Glutamatergic neuron (in vitro differentiated cells): Measurements from ENCODE around the gene AGTRAP. TPM values are rescaled to one million over a fixed set of nuclear protein-coding genes. Genes with fewer than 3 reads are reported as not detected.

Experiments used
- DNase-seq: peaks from one replicate; pipeline ENCODE4 v3.0.0; 2022
- H3K27ac Mint-ChIP-seq: one replicate; pipeline ENCODE4 v1.8.0; 2020; ENCODE audit warnings: mild to moderate bottlenecking, mixed read lengths, inconsistent platforms; ENCODE audit not compliant: unreplicated experiment
- H3K27me3 Mint-ChIP-seq: one replicate; pipeline ENCODE4 v1.8.0; 2020; ENCODE audit warnings: mild to moderate bottlenecking, moderate library complexity, mixed read lengths, inconsistent platforms; ENCODE audit not compliant: unreplicated experiment
- H3K36me3 Mint-ChIP-seq: one replicate; pipeline ENCODE4 v1.8.0; 2020; ENCODE audit warnings: mild to moderate bottlenecking, mixed read lengths, inconsistent platforms; ENCODE audit not compliant: unreplicated experiment
- H3K4me1 Mint-ChIP-seq: one replicate; pipeline ENCODE4 v1.8.0; 2020; ENCODE audit warnings: mild to moderate bottlenecking, low read depth, mixed read lengths, inconsistent platforms; ENCODE audit not compliant: unreplicated experiment
- H3K4me3 Mint-ChIP-seq: one replicate; pipeline ENCODE4 v1.8.0; 2020; ENCODE audit warnings: mild to moderate bottlenecking, mixed read lengths, inconsistent platforms; ENCODE audit not compliant: unreplicated experiment
- H3K9me3 Mint-ChIP-seq: one replicate; pipeline ENCODE4 v1.8.0; 2020; ENCODE audit warnings: mild to moderate bottlenecking, moderate library complexity, mixed read lengths, inconsistent platforms; ENCODE audit not compliant: unreplicated experiment
- CTCF ChIP-seq: fragments of 200-600 bp; sonication (generic); IDR thresholded peaks from one replicate; pipeline ENCODE4 v1.5.0; 2021; ENCODE audit not compliant: partially characterized antibody, unreplicated experiment
- total RNA-seq: library from RNA; stranded (reverse); fragmentation: NEBNext Ultra II Directional; extraction: Animal tissue kit (Norgen Biotek cat#: 25700); gene quantifications from one replicate; pipeline ENCODE4 v1.2.1, GENCODE V29; 2021; ENCODE audit not compliant: unreplicated experiment

Gene AGTRAP
- total RNA-seq, 1 donor from 2014 or later: 6.1 TPM

GRCh38 chr1:11705596-11705995 lies 30.3 kb upstream of the AGTRAP start:
- Mint-ChIP-seq H3K9me3 (peaks cover 4% of the 10 kb centered on the region), H3K4me3 (peak overlapping the region; percentile 71), H3K27me3 (peaks cover 2% of the 10 kb centered on the region), H3K4me1 (peaks cover 37% of the 10 kb centered on the region), H3K36me3 (no peaks in the 10 kb centered on the region), H3K27ac (peak overlapping the region; percentile 39)
- no peak for DNase-seq
- TF ChIP-seq CTCF: no peak

DNA sequence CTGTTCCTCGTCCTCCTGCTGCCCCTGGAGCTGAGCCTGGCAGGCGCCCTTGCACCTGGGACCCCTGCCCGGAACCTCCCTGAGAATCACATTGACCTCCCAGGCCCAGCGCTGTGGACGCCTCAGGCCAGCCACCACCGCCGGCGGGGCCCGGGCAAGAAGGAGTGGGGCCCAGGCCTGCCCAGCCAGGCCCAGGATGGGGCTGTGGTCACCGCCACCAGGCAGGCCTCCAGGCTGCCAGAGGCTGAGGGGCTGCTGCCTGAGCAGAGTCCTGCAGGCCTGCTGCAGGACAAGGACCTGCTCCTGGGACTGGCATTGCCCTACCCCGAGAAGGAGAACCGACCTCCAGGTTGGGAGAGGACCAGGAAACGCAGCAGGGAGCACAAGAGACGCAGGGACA lies 29.6 kb upstream of the AGTRAP start:
- DNase-seq: no peak
- peaks cover 2% of the 10 kb centered on the region for H3K27me3 Mint-ChIP-seq
- no peaks in the 10 kb centered on the region for H3K36me3 Mint-ChIP-seq
- TF ChIP-seq CTCF: no peak
- H3K27ac Mint-ChIP-seq: no peak overlapping the region
- H3K4me1 Mint-ChIP-seq: peaks cover 31% of the 10 kb centered on the region
- peaks cover 4% of the 10 kb centered on the region for H3K9me3 Mint-ChIP-seq
- H3K4me3 Mint-ChIP-seq: no peak overlapping the region

DNA sequence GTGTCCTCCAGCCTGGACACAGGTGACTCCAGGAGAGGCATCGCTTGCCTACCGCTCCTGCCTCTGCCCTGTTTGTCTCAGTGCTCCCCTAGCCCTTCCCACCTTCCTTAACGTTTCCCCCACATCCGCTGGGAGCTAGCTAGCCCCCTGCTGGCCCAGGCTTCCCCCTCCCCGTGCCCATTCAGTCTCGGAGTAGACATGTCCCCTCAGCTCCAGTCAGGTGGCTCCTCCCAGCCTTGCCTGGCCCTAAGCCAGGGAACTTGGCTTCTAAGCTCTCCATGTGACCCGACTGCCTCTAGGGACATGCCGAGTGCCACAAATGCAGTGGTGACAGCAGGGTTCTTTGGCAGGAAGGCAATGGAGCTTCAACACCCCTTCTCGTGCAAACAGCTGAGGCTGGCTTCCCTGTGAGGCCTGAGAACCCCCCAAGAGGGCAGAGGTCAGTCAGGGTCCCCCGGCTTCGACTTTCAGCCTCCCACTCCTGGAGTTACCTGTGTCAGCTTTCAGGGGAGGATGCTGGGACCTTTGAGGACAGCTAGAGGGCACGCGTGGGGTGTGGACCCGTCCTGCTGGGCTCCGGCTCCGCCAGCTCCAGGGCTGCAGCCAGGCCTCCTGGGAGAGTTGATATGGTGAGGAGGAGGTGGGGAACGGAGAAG lies 28.2 kb upstream of the AGTRAP start:
- TF ChIP-seq CTCF: no peak
- DNase-seq: peak; percentile 59
- no peaks in the 10 kb centered on the region for H3K36me3 Mint-ChIP-seq
- H3K4me1 Mint-ChIP-seq: peaks cover 30% of the 10 kb centered on the region
- peaks cover 2% of the 10 kb centered on the region for H3K27me3 Mint-ChIP-seq
- H3K9me3 Mint-ChIP-seq: peaks cover 4% of the 10 kb centered on the region
- H3K4me3 Mint-ChIP-seq: no peak overlapping the region
- peak overlapping the region; percentile 38 for H3K27ac Mint-ChIP-seq

DNA sequence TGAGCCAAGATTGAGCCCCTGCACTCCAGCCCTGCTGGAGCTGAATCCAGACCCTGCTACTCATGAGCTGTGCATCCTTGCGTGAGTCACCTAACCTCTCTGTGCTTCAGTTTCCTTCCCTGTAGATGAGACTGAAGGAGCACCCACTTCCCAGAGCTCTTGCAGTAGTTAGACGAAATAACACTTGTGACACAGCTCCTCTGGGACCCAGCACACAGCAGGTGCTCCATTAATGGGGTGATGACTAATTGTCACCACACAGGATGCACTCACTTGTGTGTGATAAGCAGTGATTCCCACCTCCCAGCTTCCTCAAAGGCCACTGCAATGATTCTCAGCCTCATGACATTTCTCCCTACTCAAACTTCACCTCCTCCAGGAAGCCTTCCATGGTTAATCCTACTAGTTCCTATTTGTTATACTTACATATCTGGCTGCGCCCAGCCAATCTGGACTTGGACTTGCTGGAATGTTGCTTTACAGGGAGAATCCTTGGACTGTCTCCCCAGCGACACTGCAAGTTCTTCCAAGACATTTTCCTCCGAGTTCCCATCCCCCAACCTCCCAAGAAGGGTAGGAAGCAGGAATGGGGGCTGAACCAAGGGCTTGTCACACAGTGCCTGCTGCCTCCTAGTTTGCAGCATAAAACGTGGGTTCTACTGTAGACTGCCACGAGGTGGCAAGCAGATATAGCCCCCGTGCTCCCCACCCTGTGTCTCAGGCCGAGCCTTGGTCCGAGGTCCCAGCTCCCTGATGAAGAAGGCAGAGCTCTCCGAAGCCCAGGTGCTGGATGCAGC lies 27.2 kb upstream of the AGTRAP start:
- DNase-seq: no peak
- peaks cover 21% of the 10 kb centered on the region for H3K4me1 Mint-ChIP-seq
- TF ChIP-seq CTCF: no peak
- peaks cover 2% of the 10 kb centered on the region for H3K27me3 Mint-ChIP-seq
- H3K27ac Mint-ChIP-seq: no peak overlapping the region
- H3K36me3 Mint-ChIP-seq: no peaks in the 10 kb centered on the region
- peaks cover 4% of the 10 kb centered on the region for H3K9me3 Mint-ChIP-seq
- no peak overlapping the region for H3K4me3 Mint-ChIP-seq

DNA sequence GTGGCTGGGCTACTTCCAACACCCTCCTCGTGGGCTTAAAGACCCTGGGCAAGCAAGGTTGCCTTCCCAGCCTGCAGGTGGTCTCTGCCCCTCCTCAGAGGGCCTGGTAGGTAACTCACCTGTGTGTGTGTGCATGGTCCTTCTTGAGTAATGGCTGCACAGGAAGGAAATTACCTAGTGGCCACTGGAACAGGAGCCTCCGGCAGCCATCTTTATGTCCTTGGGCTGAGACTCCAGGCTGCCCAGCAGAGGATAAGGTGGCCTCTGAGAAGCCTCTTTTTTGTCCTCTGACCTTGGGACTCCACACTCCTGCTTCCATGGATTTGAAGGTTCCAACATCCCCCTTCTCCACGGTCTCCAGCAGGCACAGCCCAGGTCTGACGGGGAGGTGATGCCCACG lies 24.4 kb upstream of the AGTRAP start:
- H3K36me3 Mint-ChIP-seq: no peaks in the 10 kb centered on the region
- peaks cover 8% of the 10 kb centered on the region for H3K27me3 Mint-ChIP-seq
- no peak overlapping the region for H3K27ac Mint-ChIP-seq
- no peak for TF ChIP-seq CTCF
- H3K4me1 Mint-ChIP-seq: peaks cover 25% of the 10 kb centered on the region
- H3K4me3 Mint-ChIP-seq: no peak overlapping the region
- H3K9me3 Mint-ChIP-seq: peaks cover 11% of the 10 kb centered on the region
- DNase-seq: no peak
